Measurements from ENCODE around the gene NUTM2D.
"Not testable (repeated sequence)": the region's sequence is repeated elsewhere in the genome, so short reads cannot be mapped to it uniquely, and the experiment has no call there.

DNA sequence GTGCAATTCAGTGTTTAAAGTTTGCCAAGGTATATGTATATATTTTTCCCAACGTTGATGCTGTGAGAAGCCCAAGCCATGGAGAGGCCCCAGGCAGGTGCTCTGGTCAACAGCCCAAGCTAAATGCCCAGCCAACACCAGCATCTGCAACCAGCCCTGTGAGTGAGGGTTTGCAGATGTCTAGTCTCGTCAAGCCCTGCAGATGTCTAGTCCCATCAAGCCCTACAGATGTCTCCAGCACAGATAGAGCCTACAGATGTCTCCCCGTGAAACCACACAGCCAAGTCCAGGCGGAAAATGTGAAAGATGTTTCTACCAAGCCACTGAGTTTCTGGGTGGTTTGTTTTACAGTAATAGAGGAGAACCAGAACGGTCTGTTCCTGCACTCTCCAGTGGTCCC lies 26.7 kb downstream of the NUTM2D start:
- not testable (repeated sequence) for TF ChIP-seq EZH2 (IDR thresholded peaks at IDR 0.05; ENCODE audit: borderline replicate concordance, insufficient read depth, low read depth, low read length, poor library complexity, severe bottlenecking)
- TF ChIP-seq, protein P1, sequence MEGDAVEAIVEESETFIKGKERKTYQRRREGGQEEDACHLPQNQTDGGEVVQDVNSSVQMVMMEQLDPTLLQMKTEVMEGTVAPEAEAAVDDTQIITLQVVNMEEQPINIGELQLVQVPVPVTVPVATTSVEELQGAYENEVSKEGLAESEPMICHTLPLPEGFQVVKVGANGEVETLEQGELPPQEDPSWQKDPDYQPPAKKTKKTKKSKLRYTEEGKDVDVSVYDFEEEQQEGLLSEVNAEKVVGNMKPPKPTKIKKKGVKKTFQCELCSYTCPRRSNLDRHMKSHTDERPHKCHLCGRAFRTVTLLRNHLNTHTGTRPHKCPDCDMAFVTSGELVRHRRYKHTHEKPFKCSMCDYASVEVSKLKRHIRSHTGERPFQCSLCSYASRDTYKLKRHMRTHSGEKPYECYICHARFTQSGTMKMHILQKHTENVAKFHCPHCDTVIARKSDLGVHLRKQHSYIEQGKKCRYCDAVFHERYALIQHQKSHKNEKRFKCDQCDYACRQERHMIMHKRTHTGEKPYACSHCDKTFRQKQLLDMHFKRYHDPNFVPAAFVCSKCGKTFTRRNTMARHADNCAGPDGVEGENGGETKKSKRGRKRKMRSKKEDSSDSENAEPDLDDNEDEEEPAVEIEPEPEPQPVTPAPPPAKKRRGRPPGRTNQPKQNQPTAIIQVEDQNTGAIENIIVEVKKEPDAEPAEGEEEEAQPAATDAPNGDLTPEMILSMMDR (IDR thresholded peaks at IDR 0.05) = not testable (repeated sequence)

Data from B cell (primary cell).